ENCODE measurements around the gene MBD5.

- TF ChIP-seq SUZ12 (IDR thresholded peaks at IDR 0.05; ENCODE audit: extremely low read depth, insufficient read depth, insufficient read length) (no peak), ZNF274 (IDR thresholded peaks at IDR 0.05; ENCODE audit: low read depth, low read length) (no peak)
These were observed 217.7 kb downstream of the MBD5 start for GRCh38 chr2:148238561-148238960.

All from NT2/D1 (cell line).